Neural cell (in vitro differentiated cells): ENCODE data around the gene CNTNAP5. TPM values are rescaled to one million over a fixed set of nuclear protein-coding genes. Genes with fewer than 3 reads are reported as not detected.

Experiments
- H2AFZ ChIP-seq: fragments of 200-600, 300-800 bp; sonication (generic), shearing (Covaris generic); 2 replicates; pipeline ENCODE4 v1.6.0; 2014; ENCODE audit warnings: low read depth, mild to moderate bottlenecking, antibody characterized with exemption, low read length, moderate library complexity
- H3F3A ChIP-seq: fragments of 200-600 bp; shearing (Covaris generic); 2 replicates; pipeline ENCODE4 v1.6.1; 2016; ENCODE audit warnings: mild to moderate bottlenecking, moderate library complexity, mixed read lengths, antibody characterized with exemption, low read length; ENCODE audit not compliant: insufficient read depth, poor library complexity, severe bottlenecking
- H3K27ac ChIP-seq: fragments of 200-600, 300-800 bp; sonication (generic), shearing (Covaris generic); 2 replicates; pipeline ENCODE4 v1.5.1; 2014; ENCODE audit warnings: mild to moderate bottlenecking, low read length, moderate library complexity
- H3K27me3 ChIP-seq: fragments of 300-800, 200-600 bp; sonication (generic), shearing (Covaris generic); 2 replicates; pipeline ENCODE4 v1.6.0; 2014; ENCODE audit warnings: mild to moderate bottlenecking, low read depth, low read length, moderate library complexity; ENCODE audit not compliant: insufficient read depth
- H3K36me3 ChIP-seq: fragments of 300-800, 200-600 bp; sonication (generic), shearing (Covaris generic); 2 replicates; pipeline ENCODE4 v1.5.1; 2014; ENCODE audit warnings: mild to moderate bottlenecking, antibody characterized with exemption, low read length, moderate library complexity; ENCODE audit not compliant: insufficient read depth
- H3K4me2 ChIP-seq: fragments of 300-800, 200-600 bp; sonication (generic), shearing (Covaris generic); 2 replicates; pipeline ENCODE4 v1.6.0; 2014; ENCODE audit warnings: mild to moderate bottlenecking, low read length
- H3K4me3 ChIP-seq: fragments of 300-800, 200-600 bp; sonication (generic), shearing (Covaris generic); 2 replicates; pipeline ENCODE4 v1.5.1; 2014; ENCODE audit warnings: mild to moderate bottlenecking, low read length, moderate library complexity
- H3K79me2 ChIP-seq: fragments of 200-600 bp; shearing (Covaris generic); replicated peaks from 2 replicates; pipeline ENCODE4 v1.6.0; 2014; ENCODE audit warnings: mild to moderate bottlenecking, low read length, moderate library complexity; ENCODE audit not compliant: insufficient read depth
- H3K9ac ChIP-seq: fragments of 300-800, 200-600 bp; sonication (generic), shearing (Covaris generic); 2 replicates; pipeline ENCODE4 v1.6.1; 2016; ENCODE audit warnings: mild to moderate bottlenecking, low read length, mixed read lengths
- H3K9me2 ChIP-seq: fragments of 200-600 bp; shearing (Covaris generic); 2 replicates; pipeline ENCODE4 v1.6.1; 2016; ENCODE audit warnings: mild to moderate bottlenecking, low read length, mixed read lengths; ENCODE audit not compliant: insufficient read depth
- H3K9me3 ChIP-seq: fragments of 200-600, 300-800 bp; sonication (generic), shearing (Covaris generic); 2 replicates; pipeline ENCODE4 v1.6.1; 2016; ENCODE audit warnings: mild to moderate bottlenecking, mixed run types, low read length, moderate library complexity, mixed read lengths
- H4K20me1 ChIP-seq: fragments of 200-600 bp; shearing (Covaris generic); 2 replicates; pipeline ENCODE4 v1.6.1; 2016; ENCODE audit warnings: mild to moderate bottlenecking, mixed run types; ENCODE audit not compliant: insufficient read depth
- EP300 ChIP-seq: fragments of 450-650 bp; conservative IDR thresholded peaks from 2 replicates; pipeline ENCODE4 v1.6.1; 2014; ENCODE audit warnings: antibody characterized with exemption, mild to moderate bottlenecking, moderate library complexity; ENCODE audit not compliant: poor library complexity, severe bottlenecking
- EZH2 ChIP-seq: fragments of 200-600, 300-800 bp; shearing (Covaris generic), sonication (generic); IDR thresholded peaks from 2 replicates; pipeline ENCODE4 v1.6.1; 2014; ENCODE audit warnings: antibody characterized with exemption, low read length, borderline replicate concordance, mild to moderate bottlenecking; ENCODE audit not compliant: insufficient read depth, poor library complexity, severe bottlenecking
- POLR2AphosphoS5 ChIP-seq: IDR thresholded peaks from 2 replicates; pipeline ENCODE4 v1.6.1; 2012
- RAD21 ChIP-seq: fragments of 450-650 bp; conservative IDR thresholded peaks from 2 replicates; pipeline ENCODE4 v1.6.1; 2014; ENCODE audit warnings: antibody characterized with exemption, mild to moderate bottlenecking, moderate library complexity
- SMC3 ChIP-seq: fragments of 450-650 bp; conservative IDR thresholded peaks from 2 replicates; pipeline ENCODE4 v1.6.1; 2014; ENCODE audit warnings: antibody characterized with exemption, mild to moderate bottlenecking, moderate library complexity; ENCODE audit not compliant: poor library complexity
- TAF1 ChIP-seq: IDR thresholded peaks from 2 replicates; pipeline ENCODE4 v1.6.1; 2012; ENCODE audit warnings: low read depth
- polyA plus RNA-seq: library from polyadenylated mRNA; depleted of rRNA; stranded (reverse); fragments of >200 nt; gene quantifications from 2 replicates; pipeline ENCODE4 v1.2.3, GENCODE V29; 2014
- TF ChIP-seq, protein P1 (sequence below): IDR thresholded peaks from 2 replicates; pipeline ENCODE4 v1.6.1; 2012; ENCODE audit warnings: borderline replicate concordance
- TF ChIP-seq, protein P2 (sequence below): fragments of 450-650 bp; IDR thresholded peaks from 2 replicates; pipeline ENCODE4 v1.5.1; 2014; ENCODE audit warnings: antibody characterized with exemption, mild to moderate bottlenecking, moderate library complexity; ENCODE audit not compliant: poor library complexity, severe bottlenecking

The CNTNAP5 gene
- polyA plus RNA-seq, 1 donor from 2014 or later = 19.3 TPM

DNA sequence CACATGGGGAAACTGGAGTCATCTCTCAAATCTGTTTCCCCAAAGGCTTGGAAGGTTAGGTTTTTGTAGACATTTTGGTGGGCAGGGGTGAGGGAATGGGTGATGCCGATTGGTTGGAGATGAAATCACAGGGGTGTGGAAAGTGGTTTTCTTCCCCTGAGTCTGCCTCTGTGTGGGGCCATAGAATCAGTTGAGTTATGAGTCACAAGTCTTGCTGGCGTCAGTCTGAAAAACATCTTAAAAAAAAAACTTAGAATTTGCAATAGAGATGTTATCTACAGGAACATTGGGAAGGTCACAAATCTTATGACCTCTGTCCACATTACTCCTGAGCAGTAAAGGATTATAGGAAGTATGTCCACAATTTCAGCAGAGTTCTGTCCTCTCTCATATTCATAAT, 314.6 kb downstream of the CNTNAP5 start:
- H3K27me3 ChIP-seq = no peaks in the 10 kb centered on the region
- H4K20me1 ChIP-seq = no peaks in the 10 kb centered on the region
- H3K4me2 ChIP-seq = no peak overlapping the region
- H3K27ac ChIP-seq = no peak overlapping the region
- TF ChIP-seq EP300 (no peak), EZH2 (no peak), RAD21 (no peak), SMC3 (no peak), POLR2AphosphoS5 (no peak), TAF1 (no peak)
- TF ChIP-seq, protein P1, sequence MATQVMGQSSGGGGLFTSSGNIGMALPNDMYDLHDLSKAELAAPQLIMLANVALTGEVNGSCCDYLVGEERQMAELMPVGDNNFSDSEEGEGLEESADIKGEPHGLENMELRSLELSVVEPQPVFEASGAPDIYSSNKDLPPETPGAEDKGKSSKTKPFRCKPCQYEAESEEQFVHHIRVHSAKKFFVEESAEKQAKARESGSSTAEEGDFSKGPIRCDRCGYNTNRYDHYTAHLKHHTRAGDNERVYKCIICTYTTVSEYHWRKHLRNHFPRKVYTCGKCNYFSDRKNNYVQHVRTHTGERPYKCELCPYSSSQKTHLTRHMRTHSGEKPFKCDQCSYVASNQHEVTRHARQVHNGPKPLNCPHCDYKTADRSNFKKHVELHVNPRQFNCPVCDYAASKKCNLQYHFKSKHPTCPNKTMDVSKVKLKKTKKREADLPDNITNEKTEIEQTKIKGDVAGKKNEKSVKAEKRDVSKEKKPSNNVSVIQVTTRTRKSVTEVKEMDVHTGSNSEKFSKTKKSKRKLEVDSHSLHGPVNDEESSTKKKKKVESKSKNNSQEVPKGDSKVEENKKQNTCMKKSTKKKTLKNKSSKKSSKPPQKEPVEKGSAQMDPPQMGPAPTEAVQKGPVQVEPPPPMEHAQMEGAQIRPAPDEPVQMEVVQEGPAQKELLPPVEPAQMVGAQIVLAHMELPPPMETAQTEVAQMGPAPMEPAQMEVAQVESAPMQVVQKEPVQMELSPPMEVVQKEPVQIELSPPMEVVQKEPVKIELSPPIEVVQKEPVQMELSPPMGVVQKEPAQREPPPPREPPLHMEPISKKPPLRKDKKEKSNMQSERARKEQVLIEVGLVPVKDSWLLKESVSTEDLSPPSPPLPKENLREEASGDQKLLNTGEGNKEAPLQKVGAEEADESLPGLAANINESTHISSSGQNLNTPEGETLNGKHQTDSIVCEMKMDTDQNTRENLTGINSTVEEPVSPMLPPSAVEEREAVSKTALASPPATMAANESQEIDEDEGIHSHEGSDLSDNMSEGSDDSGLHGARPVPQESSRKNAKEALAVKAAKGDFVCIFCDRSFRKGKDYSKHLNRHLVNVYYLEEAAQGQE = no peak
- TF ChIP-seq, protein P2, sequence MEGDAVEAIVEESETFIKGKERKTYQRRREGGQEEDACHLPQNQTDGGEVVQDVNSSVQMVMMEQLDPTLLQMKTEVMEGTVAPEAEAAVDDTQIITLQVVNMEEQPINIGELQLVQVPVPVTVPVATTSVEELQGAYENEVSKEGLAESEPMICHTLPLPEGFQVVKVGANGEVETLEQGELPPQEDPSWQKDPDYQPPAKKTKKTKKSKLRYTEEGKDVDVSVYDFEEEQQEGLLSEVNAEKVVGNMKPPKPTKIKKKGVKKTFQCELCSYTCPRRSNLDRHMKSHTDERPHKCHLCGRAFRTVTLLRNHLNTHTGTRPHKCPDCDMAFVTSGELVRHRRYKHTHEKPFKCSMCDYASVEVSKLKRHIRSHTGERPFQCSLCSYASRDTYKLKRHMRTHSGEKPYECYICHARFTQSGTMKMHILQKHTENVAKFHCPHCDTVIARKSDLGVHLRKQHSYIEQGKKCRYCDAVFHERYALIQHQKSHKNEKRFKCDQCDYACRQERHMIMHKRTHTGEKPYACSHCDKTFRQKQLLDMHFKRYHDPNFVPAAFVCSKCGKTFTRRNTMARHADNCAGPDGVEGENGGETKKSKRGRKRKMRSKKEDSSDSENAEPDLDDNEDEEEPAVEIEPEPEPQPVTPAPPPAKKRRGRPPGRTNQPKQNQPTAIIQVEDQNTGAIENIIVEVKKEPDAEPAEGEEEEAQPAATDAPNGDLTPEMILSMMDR = no peak
- H3K9ac ChIP-seq = no peak overlapping the region
- no peaks in the 10 kb centered on the region for H3F3A ChIP-seq
- no peaks in the 10 kb centered on the region for H3K9me2 ChIP-seq
- H3K4me3 ChIP-seq = no peak overlapping the region
- no peak overlapping the region for H2AFZ ChIP-seq
- no peaks in the 10 kb centered on the region for H3K36me3 ChIP-seq
- no peaks in the 10 kb centered on the region for H3K9me3 ChIP-seq
- H3K79me2 ChIP-seq = no peaks in the 10 kb centered on the region

DNA sequence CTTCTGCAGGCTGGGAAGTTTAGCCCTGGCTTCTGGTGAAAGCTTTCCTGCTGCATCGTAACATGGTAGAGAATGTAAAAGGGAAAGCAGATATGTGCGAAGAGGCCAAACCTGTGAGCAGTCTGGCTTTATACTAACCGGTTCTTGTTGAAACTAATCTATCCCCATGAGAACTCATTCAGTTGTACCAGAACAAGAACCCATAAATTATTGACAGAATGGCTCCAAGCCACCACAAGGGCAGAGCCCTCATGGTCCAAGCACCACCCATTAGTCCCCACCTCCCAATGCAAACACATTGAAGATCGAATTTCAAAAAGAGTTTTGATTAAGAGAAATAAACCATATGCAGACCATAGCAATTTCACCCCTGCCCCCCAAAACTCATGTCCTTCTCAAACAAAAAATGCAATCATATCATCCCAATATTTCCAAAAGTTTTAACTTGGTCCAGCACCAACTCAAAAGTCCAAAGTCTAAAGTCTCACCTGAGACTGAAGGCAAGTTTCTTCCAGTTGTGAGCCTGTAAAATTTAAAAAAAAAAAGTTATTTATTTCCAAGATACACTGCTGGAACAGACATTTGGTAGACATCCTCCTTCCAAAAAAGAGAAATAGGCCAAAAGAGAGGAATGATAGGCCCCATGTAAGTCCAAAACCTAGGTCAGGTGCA, 318.9 kb downstream of the CNTNAP5 start:
- no peak overlapping the region for H3K9ac ChIP-seq
- H3K36me3 ChIP-seq = no peaks in the 10 kb centered on the region
- H4K20me1 ChIP-seq = no peaks in the 10 kb centered on the region
- TF ChIP-seq TAF1 = no peak
- TF ChIP-seq EP300 = no peak
- no peak for TF ChIP-seq RAD21
- TF ChIP-seq, protein P2 = no peak
- TF ChIP-seq, protein P1 = no peak
- no peak for TF ChIP-seq EZH2
- TF ChIP-seq SMC3 = no peak
- H3K4me3 ChIP-seq = no peak overlapping the region
- H3K79me2 ChIP-seq = no peaks in the 10 kb centered on the region
- H3K27me3 ChIP-seq = no peaks in the 10 kb centered on the region
- no peak overlapping the region for H3K27ac ChIP-seq
- H3K4me2 ChIP-seq = no peak overlapping the region
- no peaks in the 10 kb centered on the region for H3K9me2 ChIP-seq
- no peaks in the 10 kb centered on the region for H3K9me3 ChIP-seq
- no peak overlapping the region for H2AFZ ChIP-seq
- no peaks in the 10 kb centered on the region for H3F3A ChIP-seq
